ENCODE data around the gene S100A13.

The S100A13 gene

GRCh38 chr1:153611356-153611755, 15.9 kb downstream of the S100A13 start:
- CTCF ChIA-PET: interaction anchor here (1.3 to 9.1 kb wide), 3 partner anchors 16 to 41 kb away, joined by 4 to 136 read pairs (median 16); partner anchors contain the start of genes S100A1 and S100A13
- peak; percentile 12 for DNase-seq (ENCODE audit: extremely low spot score)
- no peak for TF ChIP-seq CTCF (IDR thresholded peaks at IDR 0.05; ENCODE audit: control extremely low read depth, extremely low read depth, low read depth, missing control alignments)
- POLR2A ChIA-PET: no interaction called here

GRCh38 chr1:153610811-153611301, 16.4 kb downstream of the S100A13 start:
- ChIA-PET CTCF (interaction anchor here (1.1 to 3.2 kb wide), 2 partner anchors 16 to 33 kb away, joined by 3 to 16 read pairs; partner anchors contain the start of genes S100A1 and S100A13), POLR2A (no interaction called here)
- no peak for TF ChIP-seq CTCF (IDR thresholded peaks at IDR 0.05; ENCODE audit: control extremely low read depth, extremely low read depth, low read depth, missing control alignments)
- no peak for DNase-seq (ENCODE audit: extremely low spot score)

- ChIA-PET POLR2A (no interaction called here), CTCF (interaction anchor here (1.1 to 4.4 kb wide), 3 partner anchors 8 to 33 kb away, joined by 3 to 22 read pairs (median 16); partner anchors contain the start of genes S100A1 and S100A13)
Measured at GRCh38 chr1:153610334-153610733, 17.0 kb downstream of the S100A13 start.

GRCh38 chr1:153609585-153609907, 17.8 kb downstream of the S100A13 start:
- no peak for TF ChIP-seq CTCF (IDR thresholded peaks at IDR 0.05; ENCODE audit: control extremely low read depth, extremely low read depth, low read depth, missing control alignments)
- peak; percentile 7 for DNase-seq (ENCODE audit: extremely low spot score)
- ChIA-PET CTCF (interaction anchor here (4.4 kb wide), 1 partner anchor 9 kb away, joined by 22 read pairs; no protein-coding TSS in a partner anchor), POLR2A (no interaction called here)

More at GRCh38 chr1:153610334-153610733, 17.0 kb downstream of the S100A13 start:
- no peak for DNase-seq (ENCODE audit: extremely low spot score)
- no peak for TF ChIP-seq CTCF (IDR thresholded peaks at IDR 0.05; ENCODE audit: control extremely low read depth, extremely low read depth, low read depth, missing control alignments)

GRCh38 chr1:153608742-153609584, 18.3 kb downstream of the S100A13 start:
- POLR2A ChIA-PET: no interaction called here
- TF ChIP-seq CTCF (IDR thresholded peaks at IDR 0.05; ENCODE audit: control extremely low read depth, extremely low read depth, low read depth, missing control alignments): no peak
- DNase-seq (ENCODE audit: extremely low spot score): peak; percentile 12
- CTCF ChIA-PET: interaction anchor here (2.3 to 4.4 kb wide), 2 partner anchors 9 to 37 kb away, joined by 7 to 22 read pairs; no protein-coding TSS in a partner anchor

- DNase-seq (ENCODE audit: extremely low spot score): peak; percentile 17
- no peak for TF ChIP-seq CTCF (IDR thresholded peaks at IDR 0.05; ENCODE audit: control extremely low read depth, extremely low read depth, low read depth, missing control alignments)
- ChIA-PET CTCF (interaction anchor here (1.1 to 4.4 kb wide), 5 partner anchors 10 to 256 kb away, joined by 3 to 22 read pairs (median 7); partner anchors contain the start of gene S100A13), POLR2A (no interaction called here)
Measured at GRCh38 chr1:153608089-153608682, 19.1 kb downstream of the S100A13 start.
